Occipital lobe (tissue), 2 donors: ENCODE results near the gene STX18. TPM values are rescaled to one million over a fixed set of nuclear protein-coding genes. Genes with fewer than 3 reads are reported as not detected.
A peak's percentile ranks its signal among the peaks of the same experiment; 100 is the strongest.
"Not testable (repeated sequence)": the region's sequence is repeated elsewhere in the genome, so short reads cannot be mapped to it uniquely, and the experiment has no call there.

Source experiments
- DNase-seq: peaks from one replicate; lab custom pipeline; 2025; lab: John Stamatoyannopoulos, UW
- total RNA-seq: library from RNA; depleted of rRNA; stranded (reverse); fragments of >200 nt; gene quantifications from one replicate; pipeline ENCODE4 v1.2.3, GENCODE V29; 2014

The STX18 gene
- 15.4 TPM for total RNA-seq

- DNase-seq = peak; percentile 81
These were observed at the start of gene STX18 for GRCh38 chr4:4541661-4542570. TSS of gene STX18 (minus strand) at chr4:4542048. CDS start at chr4:4541964, 84 bp downstream.

GRCh38 chr4:4591071-4591470 is 49.2 kb upstream of the STX18 start:
- no peak for DNase-seq

DNA sequence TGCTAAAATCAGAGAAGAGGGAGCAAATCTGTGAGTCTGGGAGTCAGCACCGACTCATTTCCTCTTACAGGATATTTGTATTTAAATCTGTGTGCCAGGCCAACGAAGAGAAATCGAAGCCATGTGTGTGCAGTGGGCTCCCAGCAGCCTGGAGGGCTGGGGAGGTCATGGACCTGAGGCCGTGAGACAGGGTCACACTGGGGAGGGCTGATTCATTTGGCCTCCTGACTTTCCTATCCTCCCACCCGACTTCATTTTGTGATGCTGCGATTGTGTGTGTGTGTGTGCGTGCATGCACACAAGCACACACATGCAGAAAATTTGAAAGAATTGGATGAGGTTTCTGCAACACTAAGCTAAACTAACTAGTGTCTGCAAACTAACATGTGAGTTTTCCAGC is 48.7 kb upstream of the STX18 start:
- DNase-seq = no peak

DNA sequence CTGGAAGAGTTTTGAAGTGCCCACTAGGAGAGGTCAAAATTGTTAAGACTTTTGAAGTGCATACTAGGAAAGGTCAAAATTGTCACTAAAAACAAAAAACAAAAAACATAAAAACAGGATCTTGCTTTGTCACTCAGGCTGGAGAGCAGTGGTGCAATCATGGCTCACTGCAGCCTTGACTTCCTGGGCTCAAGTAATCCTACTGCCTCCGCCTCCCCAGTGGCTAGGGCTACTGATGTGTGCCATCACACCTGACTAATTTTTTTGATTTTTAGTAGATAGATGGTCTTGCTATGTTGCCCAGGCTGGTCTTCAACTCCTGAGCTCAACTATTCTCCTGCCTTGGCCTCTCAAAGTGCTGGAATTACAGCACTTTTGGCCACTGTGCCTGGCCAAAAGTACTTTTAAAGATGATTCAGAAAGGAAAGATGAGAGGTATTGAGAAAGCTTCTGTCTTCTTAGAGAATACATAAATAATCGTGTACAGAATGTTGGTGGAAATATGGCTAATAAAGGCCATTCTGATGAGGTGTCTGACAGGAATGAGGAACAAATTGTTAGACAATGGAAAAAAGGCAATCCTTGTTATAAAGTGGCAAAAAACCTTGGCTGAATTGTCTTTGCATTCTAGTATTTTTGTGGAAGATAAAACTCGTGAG is 43.3 kb upstream of the STX18 start:
- no peak for DNase-seq

DNA sequence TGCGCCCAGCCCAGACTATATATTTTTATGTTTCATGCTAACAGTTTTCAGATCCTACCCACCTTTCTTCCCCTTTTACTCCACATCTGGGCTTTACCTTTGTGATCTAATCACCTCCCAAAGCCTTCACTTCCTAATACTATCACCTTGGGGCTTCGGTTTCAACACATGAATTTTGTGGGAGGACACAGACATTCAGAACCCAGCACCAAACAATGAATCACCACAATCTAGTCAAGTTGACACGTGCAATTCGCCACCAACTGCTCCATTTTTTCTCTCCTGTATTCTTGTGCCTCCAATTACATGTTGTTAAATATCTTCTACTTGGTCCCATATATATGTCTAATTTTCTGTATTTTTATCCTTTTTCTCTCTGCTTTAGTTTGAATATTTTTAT is 41.8 kb upstream of the STX18 start:
- no peak for DNase-seq

DNA sequence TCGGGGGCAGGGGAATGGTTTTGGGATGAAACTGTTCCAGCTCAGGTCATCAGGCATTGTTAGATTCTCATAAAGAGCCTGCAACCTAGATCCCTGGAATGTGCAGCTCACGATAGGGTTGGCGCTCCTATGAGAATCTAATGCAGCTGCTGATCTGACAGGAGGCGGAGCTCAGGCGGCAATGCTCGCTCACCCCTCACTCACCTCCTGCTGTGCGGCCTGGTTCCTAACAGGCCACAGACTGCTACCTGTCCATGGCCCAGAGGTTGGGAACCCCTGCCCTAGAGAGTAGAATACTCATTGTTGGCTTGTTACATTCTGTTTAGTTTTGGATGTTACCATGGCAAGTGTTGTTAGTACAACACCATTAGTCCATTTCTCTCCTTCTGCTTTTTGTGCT is 40.8 kb upstream of the STX18 start:
- no peak for DNase-seq

GRCh38 chr4:4580494-4580893 is 38.6 kb upstream of the STX18 start:
- no peak for DNase-seq

- DNase-seq = no peak
These were observed 37.1 kb upstream of the STX18 start for GRCh38 chr4:4578981-4579380.

- DNase-seq = no peak
These were observed 35.6 kb upstream of the STX18 start for GRCh38 chr4:4577359-4577875.

DNA sequence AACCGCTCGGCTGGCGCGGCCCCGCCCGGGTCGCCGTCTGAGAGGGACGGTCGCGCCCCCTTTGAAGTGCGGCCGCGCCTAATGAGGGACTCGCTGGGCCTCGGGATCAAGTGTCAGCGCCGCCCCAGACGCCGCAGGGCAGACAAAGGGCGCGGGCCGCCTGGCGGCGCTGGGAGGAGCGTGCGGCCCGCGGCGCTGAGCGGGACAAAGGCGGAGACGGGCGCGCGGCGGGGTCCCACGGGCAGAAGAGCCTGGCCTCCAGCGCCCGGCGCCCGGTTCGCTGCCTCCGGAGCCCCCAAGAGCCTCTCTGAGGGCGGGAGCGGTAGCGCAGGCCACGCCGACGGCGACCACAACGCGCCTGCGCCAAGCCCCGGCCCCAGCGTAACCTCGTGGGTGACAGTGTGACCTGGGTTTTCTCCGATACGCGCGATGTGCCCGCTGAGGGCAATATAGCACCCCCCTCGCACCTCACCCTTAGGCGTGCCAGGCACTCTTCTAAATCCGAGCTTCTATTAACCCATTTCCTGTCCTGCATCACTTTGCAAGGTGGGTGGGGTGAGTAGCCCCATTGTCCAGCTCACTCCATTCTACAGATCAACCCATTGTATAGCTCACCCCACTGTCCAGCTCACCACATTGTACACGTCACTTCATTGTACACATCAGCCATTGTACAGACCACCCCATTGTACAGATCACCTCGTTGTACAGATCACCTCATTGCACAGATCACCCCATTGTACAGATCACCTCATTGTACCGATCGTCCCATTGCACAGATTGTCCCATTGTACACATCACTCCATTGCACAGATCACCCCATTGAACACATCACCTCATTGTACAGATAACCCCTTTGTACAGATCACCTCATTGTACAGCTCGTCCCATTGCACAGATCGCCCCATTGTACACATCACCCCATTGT is 33.7 kb upstream of the STX18 start:
- DNase-seq = peak; percentile 29

DNA sequence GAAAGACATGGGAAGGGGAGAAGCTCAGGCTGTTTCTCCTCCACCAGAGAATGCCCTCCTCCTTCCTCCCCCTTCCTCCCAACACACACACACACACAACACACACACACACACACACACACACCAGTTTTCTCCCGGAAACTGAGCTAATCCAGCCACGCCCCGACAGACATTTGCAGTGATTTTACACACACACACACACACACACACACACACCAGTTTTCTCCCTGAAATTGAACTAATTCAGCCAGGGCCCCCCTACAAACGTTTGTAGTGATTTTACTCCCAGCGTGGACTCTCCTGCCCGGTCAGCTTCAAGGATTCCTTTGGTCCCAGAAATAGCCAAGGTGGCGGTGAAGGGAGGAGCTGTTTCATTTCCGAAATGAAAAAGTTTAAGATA is 32.9 kb upstream of the STX18 start:
- peak; percentile 8 for DNase-seq

DNA sequence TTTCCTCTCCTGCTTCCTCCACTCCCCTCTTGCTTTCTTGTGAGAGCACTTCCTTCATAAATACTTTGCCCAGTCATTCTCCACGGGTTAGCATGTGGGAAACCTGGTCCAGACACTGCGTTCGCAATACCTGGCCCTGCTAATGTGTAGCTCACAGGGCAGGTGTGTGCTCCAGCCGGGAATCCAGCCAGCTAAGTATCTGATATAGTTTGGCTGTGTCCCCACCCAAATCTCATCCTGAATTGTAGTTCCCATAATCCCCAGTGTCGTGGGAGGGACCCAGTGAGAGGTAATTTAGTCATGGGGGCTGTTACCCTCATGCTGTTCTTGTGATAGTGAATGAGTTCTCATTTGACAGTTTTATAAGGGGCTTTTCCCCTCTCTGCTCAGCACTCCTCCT is 32.2 kb upstream of the STX18 start:
- DNase-seq = no peak

- no peak for DNase-seq
These were observed 31.0 kb upstream of the STX18 start for GRCh38 chr4:4572821-4573220.

DNA sequence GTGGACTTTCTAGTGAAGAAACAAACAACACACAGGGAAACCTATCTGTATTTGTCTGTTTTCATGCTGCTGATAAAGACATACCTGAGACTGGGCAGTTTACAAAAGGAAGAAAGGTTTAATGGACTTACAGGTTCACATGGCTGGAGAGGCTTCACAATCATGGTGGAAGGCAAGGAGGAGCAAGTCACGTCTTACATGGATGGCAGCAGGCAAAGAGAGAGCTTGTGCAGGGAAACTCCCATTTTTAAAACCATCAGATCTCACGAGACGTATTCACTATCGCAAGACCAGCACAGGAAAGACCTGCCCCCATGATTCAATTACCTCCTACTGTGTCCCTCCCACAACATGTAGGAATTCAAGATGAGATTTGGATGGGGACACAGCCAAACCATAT is 28.0 kb upstream of the STX18 start:
- not testable (repeated sequence) for DNase-seq

DNA sequence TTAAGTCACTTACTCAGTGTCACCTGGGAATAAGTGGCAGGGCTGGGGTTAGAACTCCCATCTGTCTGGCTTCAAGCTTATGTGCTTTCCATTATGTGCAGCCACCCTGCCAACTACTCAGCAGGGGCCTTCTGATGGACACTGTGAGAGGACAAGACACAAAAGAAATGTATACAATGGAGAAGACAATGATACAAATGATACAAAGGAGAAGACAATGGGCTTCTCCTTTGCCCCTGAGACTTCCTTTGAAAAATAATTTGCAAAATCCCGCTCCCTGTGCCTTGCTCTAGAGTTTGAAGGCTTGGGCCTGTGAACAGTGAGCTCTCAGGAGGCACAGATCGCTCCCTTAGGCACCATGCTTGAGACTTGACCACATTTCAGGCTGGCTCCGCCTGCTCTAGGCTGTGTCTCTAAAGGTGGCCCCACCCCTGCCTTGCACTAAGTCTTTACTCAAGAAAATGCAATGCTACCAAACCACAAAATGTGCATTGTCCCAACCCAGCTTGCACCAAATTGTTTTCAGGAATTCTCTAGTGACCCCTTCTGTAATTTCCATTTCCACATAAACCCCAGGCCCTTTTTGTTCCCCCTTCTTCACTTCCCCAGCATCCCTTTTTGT is 27.1 kb upstream of the STX18 start:
- DNase-seq = no peak

GRCh38 chr4:4566359-4566758 is 24.5 kb upstream of the STX18 start:
- DNase-seq = not testable (repeated sequence)

- DNase-seq = no peak
These were observed 22.7 kb upstream of the STX18 start for GRCh38 chr4:4564522-4564921.

GRCh38 chr4:4560642-4561041 is 18.8 kb upstream of the STX18 start:
- no peak for DNase-seq

GRCh38 chr4:4560136-4560535 is 18.3 kb upstream of the STX18 start:
- no peak for DNase-seq

DNA sequence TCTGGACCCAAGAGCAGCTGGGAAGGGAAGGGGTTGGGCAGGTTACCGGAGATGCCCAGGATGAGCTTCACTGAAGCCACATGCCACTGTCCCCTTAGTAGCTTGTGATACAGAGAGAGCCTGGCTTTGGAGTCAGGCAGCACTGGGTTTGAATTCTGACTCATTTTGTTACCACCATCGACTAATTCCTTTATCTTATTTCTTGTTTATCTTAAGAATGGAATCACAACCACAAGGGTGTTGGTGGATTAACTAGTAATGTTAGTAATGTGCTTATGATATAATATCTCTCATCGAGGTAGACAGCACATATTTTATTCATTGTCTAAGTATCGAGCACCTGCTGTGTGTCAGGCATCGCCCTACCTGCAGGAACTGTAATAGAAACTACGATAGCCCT is 17.7 kb upstream of the STX18 start:
- DNase-seq = no peak

- no peak for DNase-seq
These were observed 17.0 kb upstream of the STX18 start for GRCh38 chr4:4558881-4559280.
